SK-N-SH treated with all-trans-retinoic acid at 6 μM for 48 hours (cell line): ENCODE data around the gene CIAO2A.

Experiments
- ATAC-seq: fragments of 200-7000 bp; cut with Tn5 transposase; 3 replicates; pipeline ENCODE4 v1.9.1; 2020; ENCODE audit warnings: mild to moderate bottlenecking, moderate library complexity
- ARNTL ChIP-seq: fragments of 450-650 bp; formaldehyde crosslinking; IDR thresholded peaks from 2 replicates; pipeline ENCODE4 v1.5.0; 2020; ENCODE audit warnings: low read depth, mild to moderate bottlenecking, moderate library complexity, borderline replicate concordance
- BACH2 ChIP-seq: fragments of 250-450 bp; sonication (Bioruptor Pico); IDR thresholded peaks from 2 replicates; pipeline ENCODE4 v1.9.0; 2021; ENCODE audit warnings: mild to moderate bottlenecking, borderline replicate concordance
- ESRRG ChIP-seq: fragments of 250-450 bp; sonication (Bioruptor Pico); IDR thresholded peaks from 2 replicates; pipeline ENCODE4 v1.6.1; 2021; ENCODE audit warnings: mild to moderate bottlenecking
- GLIS3 ChIP-seq: fragments of 250-450 bp; sonication (Bioruptor Pico); IDR thresholded peaks from 2 replicates; pipeline ENCODE4 v1.5.0; 2020; ENCODE audit warnings: mild to moderate bottlenecking, moderate library complexity
- ISL1 ChIP-seq: fragments of 250-450 bp; sonication (Bioruptor Pico); IDR thresholded peaks from 2 replicates; pipeline ENCODE4 v2.1.2; 2022; ENCODE audit warnings: mild to moderate bottlenecking, moderate library complexity
- OSR1 ChIP-seq: fragments of 250-450 bp; sonication (Bioruptor Pico); IDR thresholded peaks from 2 replicates; pipeline ENCODE4 v1.8.0; 2022; ENCODE audit warnings: moderate library complexity, mild to moderate bottlenecking, inconsistent platforms
- PPARA ChIP-seq: fragments of 250-450 bp; sonication (Bioruptor Pico); IDR thresholded peaks from 2 replicates; pipeline ENCODE4 v1.5.0; 2020; ENCODE audit warnings: mild to moderate bottlenecking, borderline replicate concordance
- RARB ChIP-seq: fragments of 250-450 bp; sonication (Bioruptor Pico); IDR thresholded peaks from 2 replicates; pipeline ENCODE4 v1.8.0; 2021; ENCODE audit warnings: mild to moderate bottlenecking, moderate library complexity
- SNAI2 ChIP-seq: fragments of 250-450 bp; sonication (Bioruptor Pico); IDR thresholded peaks from 2 replicates; pipeline ENCODE4 v1.5.0; 2020; ENCODE audit warnings: mild to moderate bottlenecking, moderate library complexity
- TCF4 ChIP-seq: fragments of 250-450 bp; sonication (Bioruptor Pico); IDR thresholded peaks from 2 replicates; pipeline ENCODE4 v1.8.0; 2021; ENCODE audit warnings: mild to moderate bottlenecking, moderate library complexity, borderline replicate concordance
- TOX ChIP-seq: fragments of 250-450 bp; sonication (Bioruptor Pico); IDR thresholded peaks from 2 replicates; pipeline ENCODE4 v1.8.0; 2021; ENCODE audit warnings: mild to moderate bottlenecking, moderate library complexity, borderline replicate concordance
- ZC3H10 ChIP-seq: fragments of 250-450 bp; sonication (Bioruptor Pico); IDR thresholded peaks from 2 replicates; pipeline ENCODE4 v1.5.1; 2021; ENCODE audit warnings: mild to moderate bottlenecking, moderate library complexity
- ZFP3 ChIP-seq: fragments of 250-450 bp; sonication (Bioruptor Pico); IDR thresholded peaks from 2 replicates; pipeline ENCODE4 v1.5.0; 2020; ENCODE audit warnings: mild to moderate bottlenecking, moderate library complexity
- ZFP30 ChIP-seq: fragments of 450-650 bp; formaldehyde crosslinking; IDR thresholded peaks from 2 replicates; pipeline ENCODE4 v1.5.0; 2022; ENCODE audit warnings: mild to moderate bottlenecking, moderate library complexity
- ZNF70 ChIP-seq: fragments of 450-650 bp; formaldehyde crosslinking; IDR thresholded peaks from 2 replicates; pipeline ENCODE4 v1.5.0; 2020; ENCODE audit warnings: mild to moderate bottlenecking, moderate library complexity
- ZNF8 ChIP-seq: fragments of 450-650 bp; formaldehyde crosslinking; IDR thresholded peaks from 2 replicates; pipeline ENCODE4 v1.5.0; 2020; ENCODE audit warnings: mild to moderate bottlenecking, moderate library complexity
- TF ChIP-seq, protein P1 (sequence below): fragments of 250-450 bp; sonication (Bioruptor Pico); IDR thresholded peaks from 2 replicates; pipeline ENCODE4 v1.8.0; 2020; ENCODE audit warnings: mild to moderate bottlenecking, moderate library complexity, borderline replicate concordance
- TF ChIP-seq, protein P2 (sequence below): fragments of 250-450 bp; sonication (Bioruptor Pico); IDR thresholded peaks from 2 replicates; pipeline ENCODE4 v1.5.1; 2020; ENCODE audit warnings: low read depth, mild to moderate bottlenecking, moderate library complexity
- TF ChIP-seq, protein P3 (sequence below): fragments of 250-450 bp; sonication (Bioruptor Pico); IDR thresholded peaks from 2 replicates; pipeline ENCODE4 v1.8.0; 2021; ENCODE audit warnings: low read depth, mild to moderate bottlenecking, moderate library complexity, borderline replicate concordance

CIAO2A gene

DNA sequence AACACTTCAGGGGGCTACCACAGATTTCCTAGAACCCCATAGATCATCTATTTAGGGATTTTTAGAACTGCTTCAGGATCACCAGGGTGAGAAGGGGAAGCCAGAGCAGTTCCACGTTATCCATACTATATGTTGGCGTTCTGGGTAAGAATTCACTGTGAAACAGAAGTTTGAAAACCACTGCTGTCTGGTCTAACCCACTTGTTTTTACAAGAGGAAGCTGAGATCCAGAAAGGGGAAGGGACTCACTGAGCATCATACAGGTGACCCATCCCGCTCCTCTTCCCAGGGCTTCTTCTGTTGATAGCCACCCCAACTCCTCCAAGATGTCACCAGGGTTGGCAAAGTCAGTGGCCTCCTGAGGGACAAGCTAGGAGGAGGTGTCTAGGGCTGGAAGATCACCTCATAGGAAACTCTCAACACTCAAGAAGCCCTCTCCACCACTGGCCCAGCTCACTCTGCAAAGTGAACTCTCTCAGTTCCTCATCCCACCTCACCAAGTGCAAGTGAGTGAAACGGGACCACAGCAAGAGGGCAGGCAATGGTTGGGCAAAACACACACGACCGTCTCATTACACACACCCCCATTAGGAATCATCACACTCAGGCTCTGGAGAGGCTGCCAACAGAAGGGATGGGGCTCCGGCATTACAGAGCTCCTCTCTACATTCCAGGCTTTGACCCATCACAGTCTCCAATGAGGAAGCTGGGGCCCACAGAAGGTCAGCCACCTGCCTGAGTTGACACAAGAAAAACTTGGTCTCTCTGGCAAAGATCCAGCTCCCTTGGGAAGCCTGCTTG, 49.1 kb downstream of the CIAO2A start:
- TF ChIP-seq, protein P1, sequence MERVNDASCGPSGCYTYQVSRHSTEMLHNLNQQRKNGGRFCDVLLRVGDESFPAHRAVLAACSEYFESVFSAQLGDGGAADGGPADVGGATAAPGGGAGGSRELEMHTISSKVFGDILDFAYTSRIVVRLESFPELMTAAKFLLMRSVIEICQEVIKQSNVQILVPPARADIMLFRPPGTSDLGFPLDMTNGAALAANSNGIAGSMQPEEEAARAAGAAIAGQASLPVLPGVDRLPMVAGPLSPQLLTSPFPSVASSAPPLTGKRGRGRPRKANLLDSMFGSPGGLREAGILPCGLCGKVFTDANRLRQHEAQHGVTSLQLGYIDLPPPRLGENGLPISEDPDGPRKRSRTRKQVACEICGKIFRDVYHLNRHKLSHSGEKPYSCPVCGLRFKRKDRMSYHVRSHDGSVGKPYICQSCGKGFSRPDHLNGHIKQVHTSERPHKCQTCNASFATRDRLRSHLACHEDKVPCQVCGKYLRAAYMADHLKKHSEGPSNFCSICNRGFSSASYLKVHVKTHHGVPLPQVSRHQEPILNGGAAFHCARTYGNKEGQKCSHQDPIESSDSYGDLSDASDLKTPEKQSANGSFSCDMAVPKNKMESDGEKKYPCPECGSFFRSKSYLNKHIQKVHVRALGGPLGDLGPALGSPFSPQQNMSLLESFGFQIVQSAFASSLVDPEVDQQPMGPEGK (CRISPR knock-in tag) = no peak
- no peak for TF ChIP-seq PPARA (CRISPR knock-in tag)
- no peak for ATAC-seq

DNA sequence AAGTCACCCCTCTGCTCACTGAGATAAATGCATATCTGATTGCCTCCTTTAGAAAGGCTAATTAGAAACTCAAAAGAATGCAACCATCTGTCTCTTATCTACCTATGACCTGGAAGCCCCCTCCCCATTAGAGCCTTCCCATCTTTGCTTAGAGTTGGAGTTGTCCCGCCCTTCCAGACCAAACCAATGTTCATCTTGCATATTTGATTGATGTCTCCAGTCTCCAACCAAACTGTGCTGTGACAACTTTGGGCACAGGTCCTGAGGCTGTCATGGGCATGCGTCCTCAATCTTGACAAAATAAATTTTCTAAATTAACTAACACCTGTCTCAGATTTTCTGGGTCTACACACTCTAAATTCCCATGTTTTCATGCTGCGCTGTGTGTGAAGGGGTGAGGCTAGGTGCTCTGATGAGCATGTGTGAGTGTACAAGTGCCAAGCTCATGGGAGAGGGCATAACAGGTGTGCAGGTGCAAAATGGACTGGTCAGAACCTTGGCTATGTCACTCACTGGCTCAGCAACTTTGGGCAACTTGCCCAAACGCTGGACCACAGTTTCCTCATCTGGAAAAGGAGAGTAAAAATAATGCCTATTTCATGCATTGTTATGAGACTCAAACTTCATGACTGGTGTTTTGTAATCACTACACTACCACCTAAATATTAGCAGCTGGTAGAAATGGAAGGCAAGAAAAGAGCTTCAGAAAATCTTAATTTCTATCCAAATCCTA, 54.6 kb downstream of the CIAO2A start:
- ATAC-seq = no peak
- TF ChIP-seq RARB (CRISPR knock-in tag) = no peak
- no peak for TF ChIP-seq BACH2 (CRISPR knock-in tag)
- no peak for TF ChIP-seq TOX
- TF ChIP-seq, protein P2, sequence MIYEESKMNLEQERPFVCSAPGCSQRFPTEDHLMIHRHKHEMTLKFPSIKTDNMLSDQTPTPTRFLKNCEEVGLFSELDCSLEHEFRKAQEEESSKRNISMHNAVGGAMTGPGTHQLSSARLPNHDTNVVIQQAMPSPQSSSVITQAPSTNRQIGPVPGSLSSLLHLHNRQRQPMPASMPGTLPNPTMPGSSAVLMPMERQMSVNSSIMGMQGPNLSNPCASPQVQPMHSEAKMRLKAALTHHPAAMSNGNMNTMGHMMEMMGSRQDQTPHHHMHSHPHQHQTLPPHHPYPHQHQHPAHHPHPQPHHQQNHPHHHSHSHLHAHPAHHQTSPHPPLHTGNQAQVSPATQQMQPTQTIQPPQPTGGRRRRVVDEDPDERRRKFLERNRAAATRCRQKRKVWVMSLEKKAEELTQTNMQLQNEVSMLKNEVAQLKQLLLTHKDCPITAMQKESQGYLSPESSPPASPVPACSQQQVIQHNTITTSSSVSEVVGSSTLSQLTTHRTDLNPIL (CRISPR knock-in tag) = no peak
- no peak for TF ChIP-seq ZC3H10 (CRISPR knock-in tag)
- no peak for TF ChIP-seq ZFP3 (CRISPR knock-in tag)
- TF ChIP-seq, protein P3, sequence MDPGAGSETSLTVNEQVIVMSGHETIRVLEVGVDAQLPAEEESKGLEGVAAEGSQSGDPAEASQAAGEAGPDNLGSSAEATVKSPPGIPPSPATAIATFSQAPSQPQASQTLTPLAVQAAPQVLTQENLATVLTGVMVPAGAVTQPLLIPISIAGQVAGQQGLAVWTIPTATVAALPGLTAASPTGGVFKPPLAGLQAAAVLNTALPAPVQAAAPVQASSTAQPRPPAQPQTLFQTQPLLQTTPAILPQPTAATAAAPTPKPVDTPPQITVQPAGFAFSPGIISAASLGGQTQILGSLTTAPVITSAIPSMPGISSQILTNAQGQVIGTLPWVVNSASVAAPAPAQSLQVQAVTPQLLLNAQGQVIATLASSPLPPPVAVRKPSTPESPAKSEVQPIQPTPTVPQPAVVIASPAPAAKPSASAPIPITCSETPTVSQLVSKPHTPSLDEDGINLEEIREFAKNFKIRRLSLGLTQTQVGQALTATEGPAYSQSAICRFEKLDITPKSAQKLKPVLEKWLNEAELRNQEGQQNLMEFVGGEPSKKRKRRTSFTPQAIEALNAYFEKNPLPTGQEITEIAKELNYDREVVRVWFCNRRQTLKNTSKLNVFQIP (CRISPR knock-in tag) = no peak
- no peak for TF ChIP-seq ESRRG
- no peak for TF ChIP-seq ISL1 (CRISPR knock-in tag)
- no peak for TF ChIP-seq SNAI2
- TF ChIP-seq TCF4 (CRISPR knock-in tag) = no peak
- no peak for TF ChIP-seq GLIS3 (CRISPR knock-in tag)
- TF ChIP-seq OSR1 (CRISPR knock-in tag) = no peak
- TF ChIP-seq ARNTL (CRISPR knock-in tag) = no peak
- TF ChIP-seq PPARA (CRISPR knock-in tag) = no peak
- no peak for TF ChIP-seq ZFP30 (CRISPR knock-in tag)

- no peak for ATAC-seq
- TF ChIP-seq ARNTL (CRISPR knock-in tag) (no peak), ZFP3 (CRISPR knock-in tag) (no peak), PPARA (CRISPR knock-in tag) (no peak), RARB (CRISPR knock-in tag) (no peak), OSR1 (CRISPR knock-in tag) (no peak), ESRRG (no peak), SNAI2 (no peak), ISL1 (CRISPR knock-in tag) (no peak), TCF4 (CRISPR knock-in tag) (no peak), ZC3H10 (CRISPR knock-in tag) (no peak), ZNF8 (CRISPR knock-in tag) (no peak), ZNF70 (CRISPR knock-in tag) (no peak)
- TF ChIP-seq, protein P3 (CRISPR knock-in tag) = no peak
- TF ChIP-seq, protein P2 (CRISPR knock-in tag) = no peak
These were observed 55.7 kb downstream of the CIAO2A start for GRCh38 chr15:64037966-64038365.
